ENCODE data around the gene KCTD10. TPM values are rescaled to one million over a fixed set of nuclear protein-coding genes. Genes with fewer than 3 reads are reported as not detected.

The KCTD10 gene
- polyA plus RNA-seq, 2 of the 4 experiments (the other 2 are of a cell fraction), result 43.5 to 50.4 TPM

DNA sequence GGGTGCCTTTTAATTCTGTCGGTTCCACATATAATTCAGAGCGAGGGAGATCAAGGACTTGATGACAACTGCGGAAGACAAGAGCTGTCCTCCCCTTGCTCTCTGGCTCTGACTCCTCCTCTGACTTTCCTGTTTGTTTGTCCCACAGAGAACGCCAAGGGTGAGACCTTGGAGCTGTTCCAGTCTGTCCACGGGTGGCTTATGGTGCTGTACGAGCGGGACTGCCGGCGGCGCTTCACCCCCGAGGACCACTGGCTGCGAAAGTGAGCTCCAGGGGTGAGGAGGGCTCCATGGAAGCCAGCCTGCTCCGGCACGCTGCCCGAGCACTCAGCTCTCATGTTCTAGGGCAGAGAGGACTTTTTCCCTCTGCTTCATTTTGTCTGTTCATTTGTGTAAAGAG, 33.1 kb upstream of the KCTD10 start:
- ATAC-seq (no peak), FAIRE-seq (no peak), DNase-seq (ENCODE audit: low read depth in 1 of 2, low spot score in 1 of 2) (no peak)
- H3K27ac ChIP-seq, result no peak overlapping the region
- CTCF ChIA-PET, result interaction anchor here (0.6 to 4.3 kb wide), 6 partner anchors 8 to 483 kb away, joined by 3 to 33 read pairs (median 5); no protein-coding TSS in a partner anchor
- H3K4me1 ChIP-seq, result no peaks in the 10 kb centered on the region
- no peaks in the 10 kb centered on the region for H3K9me3 ChIP-seq
- POLR2A ChIA-PET, result no interaction called here
- H3K4me3 ChIP-seq, result no peak overlapping the region
- 93% methylated on average over 15 of the region's 15 CpGs for WGBS (ENCODE audit: missing lambda C conversion rate)
- no peak for TF ChIP-seq FOSB (CRISPR knock-in tag; IDR thresholded peaks at IDR 0.05)
- no peak for TF ChIP-seq ZSCAN20 (CRISPR knock-in tag; IDR thresholded peaks at IDR 0.05)
- TF ChIP-seq, protein P1, sequence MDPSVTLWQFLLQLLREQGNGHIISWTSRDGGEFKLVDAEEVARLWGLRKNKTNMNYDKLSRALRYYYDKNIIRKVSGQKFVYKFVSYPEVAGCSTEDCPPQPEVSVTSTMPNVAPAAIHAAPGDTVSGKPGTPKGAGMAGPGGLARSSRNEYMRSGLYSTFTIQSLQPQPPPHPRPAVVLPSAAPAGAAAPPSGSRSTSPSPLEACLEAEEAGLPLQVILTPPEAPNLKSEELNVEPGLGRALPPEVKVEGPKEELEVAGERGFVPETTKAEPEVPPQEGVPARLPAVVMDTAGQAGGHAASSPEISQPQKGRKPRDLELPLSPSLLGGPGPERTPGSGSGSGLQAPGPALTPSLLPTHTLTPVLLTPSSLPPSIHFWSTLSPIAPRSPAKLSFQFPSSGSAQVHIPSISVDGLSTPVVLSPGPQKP (IDR thresholded peaks at IDR 0.05; ENCODE audit: low read depth, low read length), result no peak
- no peak for TF ChIP-seq NFE2L2 (conservative IDR thresholded peaks at IDR 0.05; ENCODE audit: low read length)
- TF ChIP-seq, protein P2, sequence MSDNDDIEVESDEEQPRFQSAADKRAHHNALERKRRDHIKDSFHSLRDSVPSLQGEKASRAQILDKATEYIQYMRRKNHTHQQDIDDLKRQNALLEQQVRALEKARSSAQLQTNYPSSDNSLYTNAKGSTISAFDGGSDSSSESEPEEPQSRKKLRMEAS (IDR thresholded peaks at IDR 0.05), result no peak
- TF ChIP-seq RNF2 (IDR thresholded peaks at IDR 0.05; ENCODE audit: borderline replicate concordance, low read depth), result no peak
- TF ChIP-seq CBX8 (IDR thresholded peaks at IDR 0.05), result no peak
- no peak for TF ChIP-seq ZNF302 (CRISPR knock-in tag; IDR thresholded peaks at IDR 0.05)
- TF ChIP-seq ESRRA (IDR thresholded peaks at IDR 0.05; ENCODE audit: borderline replicate concordance, low read length), result no peak
- H3K4me2 ChIP-seq, result no peak overlapping the region

DNA sequence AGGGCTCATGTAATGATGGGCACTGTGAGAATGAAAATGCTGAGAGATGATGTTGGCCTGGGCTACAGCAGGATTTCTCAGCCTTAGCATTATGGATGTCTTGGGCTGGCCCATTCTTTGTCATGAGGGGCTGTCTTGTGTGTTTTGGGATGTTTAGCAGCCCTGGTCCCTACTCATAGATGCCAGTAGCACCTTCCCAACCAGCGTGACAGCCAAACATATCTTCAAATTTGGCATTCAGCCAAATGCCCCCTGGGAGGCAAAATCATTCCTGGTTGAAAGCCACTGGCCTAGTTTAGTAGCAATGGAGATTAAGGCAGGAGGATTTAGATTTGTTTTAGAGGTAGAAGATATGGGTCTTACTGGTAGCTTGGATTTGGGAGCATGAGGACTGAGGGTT, 27.0 kb upstream of the KCTD10 start:
- ATAC-seq, result no peak
- ChIA-PET POLR2A (no interaction called here), CTCF (interaction anchor here (0.8 to 2.8 kb wide), 6 partner anchors 10 to 341 kb away, joined by 3 to 16 read pairs (median 4); no protein-coding TSS in a partner anchor)
- H3K27ac ChIP-seq, result no peak overlapping the region
- no peaks in the 10 kb centered on the region for H3K9me3 ChIP-seq
- WGBS (ENCODE audit: missing lambda C conversion rate), result 77% methylated on average over 1 of the region's 1 CpG
- FAIRE-seq, result no peak
- H3K4me2 ChIP-seq, result no peak overlapping the region
- no peaks in the 10 kb centered on the region for H3K4me1 ChIP-seq
- TF ChIP-seq EP300 (IDR thresholded peaks at IDR 0.05) (no peak), NFE2L2 (conservative IDR thresholded peaks at IDR 0.05; ENCODE audit: low read length) (no peak), EHF (CRISPR knock-in tag; IDR thresholded peaks at IDR 0.05) (no peak), FOSB (CRISPR knock-in tag; IDR thresholded peaks at IDR 0.05) (no peak), HEYL (CRISPR knock-in tag; IDR thresholded peaks at IDR 0.05) (no peak), NR3C1 (IDR thresholded peaks at IDR 0.05) (no peak), GATA3 (IDR thresholded peaks at IDR 0.05; ENCODE audit: borderline replicate concordance) (no peak), PHF8 (IDR thresholded peaks at IDR 0.05; ENCODE audit: borderline replicate concordance, low read depth) (no peak), CBX8 (IDR thresholded peaks at IDR 0.05) (no peak), FOXS1 (CRISPR knock-in tag; IDR thresholded peaks at IDR 0.05) (no peak), RAD21 (conservative IDR thresholded peaks at IDR 0.05 in 1 of 2, IDR thresholded peaks at IDR 0.05 in 1 of 2) (no peak), ZFP36 (IDR thresholded peaks at IDR 0.05; ENCODE audit: borderline replicate concordance, partially characterized antibody) (no peak), TP53 (CRISPR knock-in tag; IDR thresholded peaks at IDR 0.05) (no peak), ESRRA (IDR thresholded peaks at IDR 0.05; ENCODE audit: borderline replicate concordance, low read length) (no peak), HOXB13 (CRISPR knock-in tag; IDR thresholded peaks at IDR 0.05; ENCODE audit: low read depth) (no peak), NPAS2 (CRISPR knock-in tag; IDR thresholded peaks at IDR 0.05; ENCODE audit: borderline replicate concordance) (no peak), SREBF2 (IDR thresholded peaks at IDR 0.05) (no peak), MYC (IDR thresholded peaks at IDR 0.05; ENCODE audit: borderline replicate concordance, low read length) (no peak)
- TF ChIP-seq, protein P3, sequence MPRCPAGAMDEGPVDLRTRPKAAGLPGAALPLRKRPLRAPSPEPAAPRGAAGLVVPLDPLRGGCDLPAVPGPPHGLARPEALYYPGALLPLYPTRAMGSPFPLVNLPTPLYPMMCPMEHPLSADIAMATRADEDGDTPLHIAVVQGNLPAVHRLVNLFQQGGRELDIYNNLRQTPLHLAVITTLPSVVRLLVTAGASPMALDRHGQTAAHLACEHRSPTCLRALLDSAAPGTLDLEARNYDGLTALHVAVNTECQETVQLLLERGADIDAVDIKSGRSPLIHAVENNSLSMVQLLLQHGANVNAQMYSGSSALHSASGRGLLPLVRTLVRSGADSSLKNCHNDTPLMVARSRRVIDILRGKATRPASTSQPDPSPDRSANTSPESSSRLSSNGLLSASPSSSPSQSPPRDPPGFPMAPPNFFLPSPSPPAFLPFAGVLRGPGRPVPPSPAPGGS (IDR thresholded peaks at IDR 0.05), result no peak
- TF ChIP-seq, protein P1 (IDR thresholded peaks at IDR 0.05; ENCODE audit: low read depth, low read length), result no peak
- DNase-seq (ENCODE audit: low read depth in 1 of 2, low spot score in 1 of 2), result no peak
- H3K4me3 ChIP-seq, result no peak overlapping the region

Data from A549 (cell line).